Panc1 (cell line): ENCODE measurements around the gene SMNDC1. TPM values are rescaled to one million over a fixed set of nuclear protein-coding genes. Genes with fewer than 3 reads are reported as not detected.

Experiments
- ATAC-seq: fragments of 200-7000 bp; cut with Tn5 transposase; 2 replicates; pipeline ENCODE4 v1.9.1; 2020; ENCODE audit warnings: mild to moderate bottlenecking, moderate library complexity
- BruUV-seq: library from RNA; stranded (reverse); fragments of 400-500 nt; replicated peaks from 2 replicates; lab custom pipeline; 2021; lab: Mats Ljungman, UMichigan
- CTCF ChIA-PET: fragments of 300-600 bp; sonication (Branson Sonifier 250); formaldehyde crosslinking; loops from one replicate; lab custom pipeline; 2022; ENCODE audit warnings: antibody characterized with exemption; lab: Charles Lee
- POLR2A ChIA-PET: fragments of 300-600 bp; sonication (Branson Sonifier 250); formaldehyde crosslinking; loops from one replicate; lab custom pipeline; 2022; ENCODE audit warnings: antibody characterized with exemption; lab: Charles Lee
- DNase-seq: peaks from one replicate; pipeline ENCODE4 v3.0.0-alpha.2; 2010; ENCODE audit warnings: low read depth, low spot score
- H3K27ac ChIP-seq: 2 replicates; pipeline ENCODE4 v1.5.1; 2011; ENCODE audit warnings: mild to moderate bottlenecking, low read length, inconsistent platforms
- H3K27me3 ChIP-seq: fragments of 200-500 bp; sonication (Bioruptor generic); 2 replicates; pipeline ENCODE4 v1.6.0; 2014; ENCODE audit warnings: low read length, inconsistent platforms; ENCODE audit not compliant: control insufficient read depth, insufficient read depth
- H3K36me3 ChIP-seq: fragments of 200-500 bp; sonication (Bioruptor generic); 2 replicates; pipeline ENCODE4 v1.5.1; 2014; ENCODE audit warnings: inconsistent platforms, mild to moderate bottlenecking, low read length, moderate library complexity; ENCODE audit not compliant: control insufficient read depth, insufficient read depth
- H3K4me1 ChIP-seq: 2 replicates; pipeline ENCODE4 v1.5.1; 2011; ENCODE audit warnings: inconsistent platforms, mild to moderate bottlenecking, low read length, moderate library complexity; ENCODE audit not compliant: control insufficient read depth, insufficient read depth
- H3K4me3 ChIP-seq, 2 experiments: 2 replicates each; pipeline ENCODE4 v1.5.1; 2011 to 2012; ENCODE audit warnings: low read depth in 2 of 2, low read length in 2 of 2, mild to moderate bottlenecking in 2 of 2, inconsistent platforms in 1 of 2, moderate library complexity in 1 of 2
- H3K9me3 ChIP-seq: fragments of 200-500 bp; sonication (Bioruptor generic); 2 replicates; pipeline ENCODE4 v1.5.1; 2014; ENCODE audit warnings: low read depth, mild to moderate bottlenecking, inconsistent platforms, low read length, moderate library complexity; ENCODE audit not compliant: control insufficient read depth, insufficient read depth
- POLR2AphosphoS5 ChIP-seq: IDR thresholded peaks from 2 replicates; pipeline ENCODE4 v1.6.1; 2012; ENCODE audit warnings: mild to moderate bottlenecking, low read depth, low read length, moderate library complexity
- SIN3A ChIP-seq: IDR thresholded peaks from 2 replicates; pipeline ENCODE4 v1.6.1; 2012; ENCODE audit warnings: low read depth, mild to moderate bottlenecking, low read length, moderate library complexity, borderline replicate concordance; ENCODE audit not compliant: insufficient read depth
- TCF7L2 ChIP-seq: IDR thresholded peaks from 2 replicates; pipeline ENCODE4 v1.6.1; 2011; ENCODE audit warnings: mild to moderate bottlenecking, low read depth, low read length, inconsistent platforms
- in situ Hi-C: cut with HindIII; loops from 2 replicates; pipeline ENCODE4 v1.10.0; 2016; ENCODE audit warnings: low sequenced_read_pairs, low pct_unique_long_range_greater_than_20kb
- intact Hi-C: fragments of 100-400 bp; cut with micrococcal nuclease; formaldehyde crosslinking; loops from one replicate; pipeline ENCODE4 v1.10.0; 2022; ENCODE audit not compliant: unreplicated experiment
- total RNA-seq: library from RNA; stranded (reverse); gene quantifications from one replicate; pipeline ENCODE4 v1.2.1, GENCODE V29; 2021; ENCODE audit not compliant: unreplicated experiment
- TF ChIP-seq, protein P1 (sequence below), 2 experiments: IDR thresholded peaks; 2 replicates each; pipeline ENCODE4 v1.6.1; 2011 to 2012; ENCODE audit warnings: low read depth in 2 of 2, control low read depth in 1 of 2, low read length in 1 of 2, mild to moderate bottlenecking in 1 of 2, moderate library complexity in 1 of 2; ENCODE audit not compliant: insufficient read depth in 1 of 2
- TF ChIP-seq, protein P2 (sequence below): fragments of 450-650 bp; IDR thresholded peaks from 2 replicates; pipeline ENCODE4 v1.5.1; 2017; ENCODE audit warnings: mild to moderate bottlenecking

SMNDC1 gene
- total RNA-seq, 1 experiment from 2014 or later: 62.2 TPM

DNA sequence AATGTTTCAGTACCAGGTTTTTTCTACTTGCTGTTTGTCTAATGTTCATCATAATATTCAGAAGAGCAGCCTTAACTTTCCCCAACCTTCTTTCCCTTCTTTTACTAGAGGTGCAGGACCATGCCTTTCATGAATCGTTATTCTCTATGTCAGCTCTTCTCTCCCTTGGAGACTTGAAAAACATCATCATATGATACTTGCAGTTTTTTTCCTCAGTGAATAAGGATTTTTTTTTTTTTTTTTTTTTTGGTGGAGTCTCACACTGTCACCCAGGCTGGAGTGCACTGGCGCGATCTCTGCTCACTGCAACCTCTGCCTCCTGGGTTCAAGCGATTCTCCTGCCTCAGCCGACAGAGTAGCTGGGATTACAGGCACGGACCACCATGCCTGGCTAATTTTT, 30.1 kb downstream of the SMNDC1 start:
- Histone ChIP-seq H3K4me1 (no peaks in the 10 kb centered on the region), H3K36me3 (no peaks in the 10 kb centered on the region), H3K27me3 (no peaks in the 10 kb centered on the region), H3K9me3 (no peaks in the 10 kb centered on the region), H3K27ac (no peak overlapping the region), H3K4me3 (no peak overlapping the region)
- in situ Hi-C loops (no loop called here), intact Hi-C loops (loop anchor here (5.0 kb wide), 1 partner anchor 67 kb away; the partner anchor contains the start of gene MXI1)
- ChIA-PET POLR2A (no interaction called here), CTCF (interaction anchor here (0.7 kb wide), 1 partner anchor 94 kb away, joined by 17 read pairs; no protein-coding TSS in a partner anchor)
- DNase-seq (no peak), ATAC-seq (no peak)
- BruUV-seq: no TSS peak
- TF ChIP-seq TCF7L2: no peak
- TF ChIP-seq, protein P1, sequence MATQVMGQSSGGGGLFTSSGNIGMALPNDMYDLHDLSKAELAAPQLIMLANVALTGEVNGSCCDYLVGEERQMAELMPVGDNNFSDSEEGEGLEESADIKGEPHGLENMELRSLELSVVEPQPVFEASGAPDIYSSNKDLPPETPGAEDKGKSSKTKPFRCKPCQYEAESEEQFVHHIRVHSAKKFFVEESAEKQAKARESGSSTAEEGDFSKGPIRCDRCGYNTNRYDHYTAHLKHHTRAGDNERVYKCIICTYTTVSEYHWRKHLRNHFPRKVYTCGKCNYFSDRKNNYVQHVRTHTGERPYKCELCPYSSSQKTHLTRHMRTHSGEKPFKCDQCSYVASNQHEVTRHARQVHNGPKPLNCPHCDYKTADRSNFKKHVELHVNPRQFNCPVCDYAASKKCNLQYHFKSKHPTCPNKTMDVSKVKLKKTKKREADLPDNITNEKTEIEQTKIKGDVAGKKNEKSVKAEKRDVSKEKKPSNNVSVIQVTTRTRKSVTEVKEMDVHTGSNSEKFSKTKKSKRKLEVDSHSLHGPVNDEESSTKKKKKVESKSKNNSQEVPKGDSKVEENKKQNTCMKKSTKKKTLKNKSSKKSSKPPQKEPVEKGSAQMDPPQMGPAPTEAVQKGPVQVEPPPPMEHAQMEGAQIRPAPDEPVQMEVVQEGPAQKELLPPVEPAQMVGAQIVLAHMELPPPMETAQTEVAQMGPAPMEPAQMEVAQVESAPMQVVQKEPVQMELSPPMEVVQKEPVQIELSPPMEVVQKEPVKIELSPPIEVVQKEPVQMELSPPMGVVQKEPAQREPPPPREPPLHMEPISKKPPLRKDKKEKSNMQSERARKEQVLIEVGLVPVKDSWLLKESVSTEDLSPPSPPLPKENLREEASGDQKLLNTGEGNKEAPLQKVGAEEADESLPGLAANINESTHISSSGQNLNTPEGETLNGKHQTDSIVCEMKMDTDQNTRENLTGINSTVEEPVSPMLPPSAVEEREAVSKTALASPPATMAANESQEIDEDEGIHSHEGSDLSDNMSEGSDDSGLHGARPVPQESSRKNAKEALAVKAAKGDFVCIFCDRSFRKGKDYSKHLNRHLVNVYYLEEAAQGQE (IDR thresholded peaks at IDR 0.05; ENCODE audit: insufficient read depth in 1 of 2, low read depth in 2 of 2, low read length in 1 of 2): no peak
- TF ChIP-seq, protein P2, sequence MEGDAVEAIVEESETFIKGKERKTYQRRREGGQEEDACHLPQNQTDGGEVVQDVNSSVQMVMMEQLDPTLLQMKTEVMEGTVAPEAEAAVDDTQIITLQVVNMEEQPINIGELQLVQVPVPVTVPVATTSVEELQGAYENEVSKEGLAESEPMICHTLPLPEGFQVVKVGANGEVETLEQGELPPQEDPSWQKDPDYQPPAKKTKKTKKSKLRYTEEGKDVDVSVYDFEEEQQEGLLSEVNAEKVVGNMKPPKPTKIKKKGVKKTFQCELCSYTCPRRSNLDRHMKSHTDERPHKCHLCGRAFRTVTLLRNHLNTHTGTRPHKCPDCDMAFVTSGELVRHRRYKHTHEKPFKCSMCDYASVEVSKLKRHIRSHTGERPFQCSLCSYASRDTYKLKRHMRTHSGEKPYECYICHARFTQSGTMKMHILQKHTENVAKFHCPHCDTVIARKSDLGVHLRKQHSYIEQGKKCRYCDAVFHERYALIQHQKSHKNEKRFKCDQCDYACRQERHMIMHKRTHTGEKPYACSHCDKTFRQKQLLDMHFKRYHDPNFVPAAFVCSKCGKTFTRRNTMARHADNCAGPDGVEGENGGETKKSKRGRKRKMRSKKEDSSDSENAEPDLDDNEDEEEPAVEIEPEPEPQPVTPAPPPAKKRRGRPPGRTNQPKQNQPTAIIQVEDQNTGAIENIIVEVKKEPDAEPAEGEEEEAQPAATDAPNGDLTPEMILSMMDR: no peak
- TF ChIP-seq SIN3A: no peak
- TF ChIP-seq POLR2AphosphoS5: no peak

- in situ Hi-C loops (no loop called here), intact Hi-C loops (no loop called here)
- no TSS peak for BruUV-seq
- Histone ChIP-seq H3K9me3 (no peaks in the 10 kb centered on the region), H3K4me1 (no peaks in the 10 kb centered on the region), H3K27ac (no peak overlapping the region), H3K36me3 (no peaks in the 10 kb centered on the region), H3K27me3 (no peaks in the 10 kb centered on the region), H3K4me3 (no peak overlapping the region)
- no peak for DNase-seq
- no peak for ATAC-seq
- ChIA-PET POLR2A (no interaction called here), CTCF (no interaction called here)
- TF ChIP-seq POLR2AphosphoS5 (no peak), SIN3A (no peak), TCF7L2 (no peak)
- TF ChIP-seq, protein P2: no peak
- TF ChIP-seq, protein P1 (IDR thresholded peaks at IDR 0.05; ENCODE audit: insufficient read depth in 1 of 2, low read depth in 2 of 2, low read length in 1 of 2): no peak
These were observed 30.6 kb downstream of the SMNDC1 start for GRCh38 chr10:110274072-110274627.
